Smooth muscle cell (in vitro differentiated cells): Measurements from ENCODE around the gene COG5. TPM values are rescaled to one million over a fixed set of nuclear protein-coding genes. Genes with fewer than 3 reads are reported as not detected.

Experiments used
- DNase-seq: peaks from one replicate; lab custom pipeline; 2025; ENCODE audit not compliant: unreplicated experiment; lab: John Stamatoyannopoulos, UW
- H2AFZ ChIP-seq: fragments of 200-600 bp; sonication (generic); 2 replicates; pipeline ENCODE4 v1.6.0; 2016; ENCODE audit warnings: antibody characterized with exemption, low read depth, mild to moderate bottlenecking
- H3F3A ChIP-seq: fragments of 200-600 bp; sonication (generic); 2 replicates; pipeline ENCODE4 v1.6.0; 2017; ENCODE audit warnings: antibody characterized with exemption, low read depth
- H3K27ac ChIP-seq: fragments of 200-600 bp; sonication (generic); 2 replicates; pipeline ENCODE4 v1.5.1; 2016; ENCODE audit warnings: low read depth, mild to moderate bottlenecking
- H3K27me3 ChIP-seq: fragments of 200-600 bp; sonication (generic); 2 replicates; pipeline ENCODE4 v1.6.1; 2016; ENCODE audit warnings: low read depth, mild to moderate bottlenecking
- H3K36me3 ChIP-seq: fragments of 200-600 bp; sonication (generic); 2 replicates; pipeline ENCODE4 v1.5.1; 2016; ENCODE audit warnings: low read depth
- H3K4me1 ChIP-seq: fragments of 200-600 bp; sonication (generic); 2 replicates; pipeline ENCODE4 v1.5.1; 2016; ENCODE audit warnings: low read depth
- H3K4me2 ChIP-seq: fragments of 200-600 bp; sonication (generic); 2 replicates; pipeline ENCODE4 v1.6.0; 2016; ENCODE audit warnings: mild to moderate bottlenecking
- H3K4me3 ChIP-seq: fragments of 200-600 bp; sonication (generic); 2 replicates; pipeline ENCODE4 v1.5.1; 2016; ENCODE audit warnings: mild to moderate bottlenecking
- H3K79me2 ChIP-seq: fragments of 200-600 bp; sonication (generic); 2 replicates; pipeline ENCODE4 v1.6.0; 2016; ENCODE audit warnings: low read depth, mild to moderate bottlenecking
- H3K9ac ChIP-seq: fragments of 200-600 bp; sonication (generic); 2 replicates; pipeline ENCODE4 v1.6.0; 2016; ENCODE audit warnings: low read depth
- H3K9me3 ChIP-seq: fragments of 200-600 bp; sonication (generic); replicated peaks from 2 replicates; pipeline ENCODE4 v1.5.1; 2016; ENCODE audit warnings: low read depth
- H4K20me1 ChIP-seq: fragments of 200-600 bp; sonication (generic); 2 replicates; pipeline ENCODE4 v1.6.0; 2016; ENCODE audit warnings: low read depth
- WGBS: methylation state at CpG from one replicate; pipeline ENCODE4 v1.1.7; 2016; ENCODE audit warnings: low lambda C conversion rate; 5-methylcytosine and 5-hydroxymethylcytosine counted together
- polyA plus RNA-seq: library from polyadenylated mRNA; unstranded; fragments of >200 nt; fragmentation: Nextera tagmentation; extraction: Ambion mirVana; gene quantifications from 2 replicates; pipeline ENCODE4 v1.2.1, GENCODE V29; 2016
- total RNA-seq: library from RNA; depleted of rRNA; stranded (reverse); fragments of >200 nt; gene quantifications from 2 replicates; pipeline ENCODE4 v1.2.3, GENCODE V29; 2014
- TF ChIP-seq, protein P1 (sequence below): fragments of 200-600 bp; sonication (generic); IDR thresholded peaks from 2 replicates; pipeline ENCODE4 v1.5.1; 2017; ENCODE audit warnings: borderline replicate concordance, mild to moderate bottlenecking, antibody characterized with exemption; ENCODE audit not compliant: insufficient read depth, poor library complexity, severe bottlenecking

The COG5 gene
- total and polyA plus RNA-seq, 2 experiments from 2014 or later: 24.3 to 44.3 TPM

DNA sequence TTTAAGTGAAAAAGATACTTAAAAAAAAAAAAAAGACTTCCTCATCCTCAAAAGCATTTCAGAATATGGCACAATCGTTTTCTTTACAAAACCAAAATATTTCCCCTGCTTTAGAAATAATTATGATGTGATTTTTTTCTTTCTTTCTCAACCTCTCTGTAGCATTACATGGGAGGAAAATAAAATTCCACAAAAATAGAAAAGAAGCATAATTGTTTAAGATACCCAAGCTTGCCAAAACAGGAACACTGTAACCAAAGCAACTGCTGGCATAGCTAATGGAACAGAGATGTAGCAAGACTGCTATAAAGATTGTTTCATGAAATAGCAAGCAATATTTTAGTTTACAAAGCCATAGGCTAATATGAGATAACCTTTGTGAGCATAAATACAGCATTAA, 169.4 kb downstream of the COG5 start:
- Histone ChIP-seq H3K36me3 (no peaks in the 10 kb centered on the region), H3K27ac (peak overlapping the region; percentile 76), H3F3A (peaks cover 8% of the 10 kb centered on the region), H3K79me2 (no peaks in the 10 kb centered on the region), H3K9me3 (no peaks in the 10 kb centered on the region), H4K20me1 (no peaks in the 10 kb centered on the region), H2AFZ (no peak overlapping the region), H3K4me2 (peak overlapping the region; percentile 73), H3K27me3 (no peaks in the 10 kb centered on the region), H3K9ac (no peak overlapping the region), H3K4me1 (peaks cover 16% of the 10 kb centered on the region), H3K4me3 (no peak overlapping the region)
- TF ChIP-seq, protein P1, sequence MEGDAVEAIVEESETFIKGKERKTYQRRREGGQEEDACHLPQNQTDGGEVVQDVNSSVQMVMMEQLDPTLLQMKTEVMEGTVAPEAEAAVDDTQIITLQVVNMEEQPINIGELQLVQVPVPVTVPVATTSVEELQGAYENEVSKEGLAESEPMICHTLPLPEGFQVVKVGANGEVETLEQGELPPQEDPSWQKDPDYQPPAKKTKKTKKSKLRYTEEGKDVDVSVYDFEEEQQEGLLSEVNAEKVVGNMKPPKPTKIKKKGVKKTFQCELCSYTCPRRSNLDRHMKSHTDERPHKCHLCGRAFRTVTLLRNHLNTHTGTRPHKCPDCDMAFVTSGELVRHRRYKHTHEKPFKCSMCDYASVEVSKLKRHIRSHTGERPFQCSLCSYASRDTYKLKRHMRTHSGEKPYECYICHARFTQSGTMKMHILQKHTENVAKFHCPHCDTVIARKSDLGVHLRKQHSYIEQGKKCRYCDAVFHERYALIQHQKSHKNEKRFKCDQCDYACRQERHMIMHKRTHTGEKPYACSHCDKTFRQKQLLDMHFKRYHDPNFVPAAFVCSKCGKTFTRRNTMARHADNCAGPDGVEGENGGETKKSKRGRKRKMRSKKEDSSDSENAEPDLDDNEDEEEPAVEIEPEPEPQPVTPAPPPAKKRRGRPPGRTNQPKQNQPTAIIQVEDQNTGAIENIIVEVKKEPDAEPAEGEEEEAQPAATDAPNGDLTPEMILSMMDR: no peak
- no peak for DNase-seq
- 97% methylated on average over 1 of the region's 1 CpG for WGBS

- no peak overlapping the region for H2AFZ ChIP-seq
- no peaks in the 10 kb centered on the region for H3K9me3 ChIP-seq
- no peaks in the 10 kb centered on the region for H3K27me3 ChIP-seq
- H3K36me3 ChIP-seq: no peaks in the 10 kb centered on the region
- TF ChIP-seq, protein P1: no peak
- no peak overlapping the region for H3K4me3 ChIP-seq
- no peak overlapping the region for H3K4me2 ChIP-seq
- H3F3A ChIP-seq: peaks cover 14% of the 10 kb centered on the region
- no peak overlapping the region for H3K9ac ChIP-seq
- no peaks in the 10 kb centered on the region for H3K79me2 ChIP-seq
- H4K20me1 ChIP-seq: no peaks in the 10 kb centered on the region
- H3K4me1 ChIP-seq: peaks cover 16% of the 10 kb centered on the region
- no peak for DNase-seq
- 94% methylated on average over 3 of the region's 3 CpGs for WGBS
- no peak overlapping the region for H3K27ac ChIP-seq
Measured at GRCh38 chr7:107392830-107393229, 170.9 kb downstream of the COG5 start.

GRCh38 chr7:107390916-107391315, 172.8 kb downstream of the COG5 start:
- peaks cover 17% of the 10 kb centered on the region for H3F3A ChIP-seq
- H3K27me3 ChIP-seq: no peaks in the 10 kb centered on the region
- peaks cover 13% of the 10 kb centered on the region for H4K20me1 ChIP-seq
- H3K4me1 ChIP-seq: peaks cover 27% of the 10 kb centered on the region
- H3K4me3 ChIP-seq: no peak overlapping the region
- H3K9me3 ChIP-seq: no peaks in the 10 kb centered on the region
- H2AFZ ChIP-seq: no peak overlapping the region
- 52% methylated on average over 8 of the region's 8 CpGs for WGBS
- DNase-seq: no peak
- H3K4me2 ChIP-seq: no peak overlapping the region
- no peak overlapping the region for H3K27ac ChIP-seq
- TF ChIP-seq, protein P1: no peak
- H3K79me2 ChIP-seq: no peaks in the 10 kb centered on the region
- H3K36me3 ChIP-seq: no peaks in the 10 kb centered on the region
- H3K9ac ChIP-seq: no peak overlapping the region

- Histone ChIP-seq H3F3A (peaks cover 12% of the 10 kb centered on the region), H3K4me2 (no peak overlapping the region), H3K27me3 (no peaks in the 10 kb centered on the region), H3K4me3 (no peak overlapping the region), H4K20me1 (peaks cover 14% of the 10 kb centered on the region), H3K9me3 (no peaks in the 10 kb centered on the region), H3K36me3 (no peaks in the 10 kb centered on the region), H3K9ac (no peak overlapping the region), H3K79me2 (peaks cover 5% of the 10 kb centered on the region), H2AFZ (no peak overlapping the region), H3K4me1 (peaks cover 25% of the 10 kb centered on the region), H3K27ac (no peak overlapping the region)
- TF ChIP-seq, protein P1: no peak
- 97% methylated on average over 8 of the region's 8 CpGs for WGBS
- no peak for DNase-seq
Measured at GRCh38 chr7:107388604-107389003, 175.1 kb downstream of the COG5 start.
